SK-N-MC (cell line): ENCODE data around the gene COMMD9.
"Not testable (repeated sequence)": the region's sequence is repeated elsewhere in the genome, so short reads cannot be mapped to it uniquely, and the experiment has no call there.

Source experiments
- EZH2 ChIP-seq: fragments of 200-600 bp; sonication (generic); IDR thresholded peaks from one replicate; pipeline ENCODE4 v1.6.1; 2017; ENCODE audit warnings: antibody characterized with exemption
- FOXP2 ChIP-seq: optimal IDR thresholded peaks from 2 replicates; pipeline ENCODE3; 2011; ENCODE audit warnings: mild to moderate bottlenecking, moderate library complexity; ENCODE audit not compliant: insufficient read depth; ENCODE audit errors: extremely low read length, control extremely low read depth
- POLR2AphosphoS5 ChIP-seq: IDR thresholded peaks from 2 replicates; pipeline ENCODE4 v1.6.1; 2012; ENCODE audit warnings: mild to moderate bottlenecking, low read depth, low read length, borderline replicate concordance

DNA sequence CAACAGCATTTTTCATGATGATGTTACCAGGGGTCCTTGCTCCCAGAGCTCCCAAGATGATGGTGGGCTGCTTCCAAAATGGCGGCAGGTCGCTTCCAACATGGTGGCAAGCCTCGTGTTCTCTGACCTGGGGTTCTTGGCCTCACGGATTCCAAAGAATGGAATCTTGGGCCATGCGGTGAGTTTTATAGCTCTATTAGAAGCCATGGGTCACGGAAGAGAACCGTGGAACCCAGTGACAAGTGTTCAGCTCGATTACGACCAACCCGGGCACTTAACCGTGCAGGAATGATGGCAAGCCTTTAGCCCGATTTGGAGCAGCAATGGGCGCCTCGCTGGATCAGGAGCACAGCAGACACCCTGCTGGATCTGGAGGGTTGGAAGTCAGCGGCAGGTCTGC, 35.7 kb upstream of the COMMD9 start:
- TF ChIP-seq EZH2, POLR2AphosphoS5, FOXP2: not testable (repeated sequence)
